Neuron (in vitro differentiated cells): Measurements from ENCODE around the gene MAEA.

Source experiments
- H2AFZ ChIP-seq: one replicate; pipeline ENCODE4 v1.6.1; 2013; ENCODE audit warnings: low read depth, mild to moderate bottlenecking, inconsistent platforms, low read length, moderate library complexity
- H3K27me3 ChIP-seq: one replicate; pipeline ENCODE4 v1.6.1; 2013; ENCODE audit warnings: low read length; ENCODE audit not compliant: insufficient read depth
- H3K36me3 ChIP-seq: one replicate; pipeline ENCODE4 v1.6.1; 2013; ENCODE audit warnings: low read length; ENCODE audit not compliant: insufficient read depth
- H3K4me1 ChIP-seq: one replicate; pipeline ENCODE4 v1.6.1; 2013; ENCODE audit warnings: low read length; ENCODE audit not compliant: insufficient read depth
- H3K4me3 ChIP-seq: 2 replicates; pipeline ENCODE4 v1.5.1; 2013; ENCODE audit warnings: mild to moderate bottlenecking, low read length, moderate library complexity
- H3K9me3 ChIP-seq: one replicate; pipeline ENCODE4 v1.6.1; 2013; ENCODE audit warnings: low read length

The MAEA gene

GRCh38 chr4:1384675-1385372, 95.1 kb downstream of the MAEA start:
- H3K4me3 ChIP-seq = no peak overlapping the region
- H3K27me3 ChIP-seq = no peaks in the 10 kb centered on the region
- peaks cover 8% of the 10 kb centered on the region for H3K9me3 ChIP-seq
- no peak overlapping the region for H2AFZ ChIP-seq
- H3K4me1 ChIP-seq = no peaks in the 10 kb centered on the region
- H3K36me3 ChIP-seq = peaks cover 16% of the 10 kb centered on the region

GRCh38 chr4:1385373-1386340, 96.0 kb downstream of the MAEA start:
- peaks cover 16% of the 10 kb centered on the region for H3K36me3 ChIP-seq
- H3K4me3 ChIP-seq = no peak overlapping the region
- peaks cover 8% of the 10 kb centered on the region for H3K9me3 ChIP-seq
- H3K4me1 ChIP-seq = no peaks in the 10 kb centered on the region
- no peak overlapping the region for H2AFZ ChIP-seq
- no peaks in the 10 kb centered on the region for H3K27me3 ChIP-seq
